ENCODE data around the gene SLC35F3. TPM values are rescaled to one million over a fixed set of nuclear protein-coding genes. Genes with fewer than 3 reads are reported as not detected.

Gene SLC35F3
- total and polyA plus RNA-seq, 2 experiments from 2014 or later = 1.0 to 3.2 TPM

- TF ChIP-seq REST (IDR thresholded peaks at IDR 0.05; ENCODE audit: unreplicated experiment) (no peak), ZNF114 (CRISPR knock-in tag; IDR thresholded peaks at IDR 0.05) (no peak), CREB1 (CRISPR knock-in tag; IDR thresholded peaks at IDR 0.05; ENCODE audit: low read depth) (no peak), STAT1 (IDR thresholded peaks at IDR 0.05; ENCODE audit: unreplicated experiment) (no peak), CTCF (conservative IDR thresholded peaks at IDR 0.05; ENCODE audit: low read depth in 2 of 2) (no peak), POLR2AphosphoS5 (IDR thresholded peaks at IDR 0.05; ENCODE audit: low read depth) (no peak), ZNF331 (CRISPR knock-in tag; IDR thresholded peaks at IDR 0.05; ENCODE audit: low read depth) (no peak), EZH2 (IDR thresholded peaks at IDR 0.05; ENCODE audit: low read depth, unreplicated experiment) (no peak)
Measured at GRCh38 chr1:234127026-234127671, 222.7 kb downstream of the SLC35F3 start (continued).

GRCh38 chr1:234132795-234133194, 228.3 kb downstream of the SLC35F3 start:
- no peak overlapping the region for H3K27ac ChIP-seq (ENCODE audit: low read depth)
- no peak overlapping the region for H3K4me3 Mint-ChIP-seq
- no peaks in the 10 kb centered on the region for H3K27me3 ChIP-seq (ENCODE audit: insufficient read depth)
- H3K9me2 ChIP-seq (ENCODE audit: insufficient read depth) = 0 out of 2 replicates have a peak, but pooled peaks cover 3% of the 10 kb centered on the region
- H3K79me2 ChIP-seq (replicated peaks; ENCODE audit: insufficient read depth) = no peaks in the 10 kb centered on the region
- H3K4me3 ChIP-seq = no peak overlapping the region
- H3K9me3 Mint-ChIP-seq = no peaks in the 10 kb centered on the region
- H3K27ac Mint-ChIP-seq = no peak overlapping the region
- no peaks in the 10 kb centered on the region for H3K36me3 ChIP-seq (ENCODE audit: insufficient read depth)
- H3F3A ChIP-seq (replicated peaks; ENCODE audit: low read depth) = no peaks in the 10 kb centered on the region
- ATAC-seq (no peak), DNase-seq (ENCODE audit: low spot score) (no peak)
- H2AFZ ChIP-seq = no peak overlapping the region
- no peak overlapping the region for H3K4me2 ChIP-seq
- H3K4me1 ChIP-seq (ENCODE audit: insufficient read depth) = no peaks in the 10 kb centered on the region
- H3K36me3 Mint-ChIP-seq (ENCODE audit: low read depth) = no peaks in the 10 kb centered on the region
- H4K20me1 ChIP-seq (replicated peaks; ENCODE audit: insufficient read depth) = no peaks in the 10 kb centered on the region
- H3K4me1 Mint-ChIP-seq = no peaks in the 10 kb centered on the region
- peaks cover 2% of the 10 kb centered on the region for H3K27me3 Mint-ChIP-seq (ENCODE audit: insufficient read depth, low read depth, poor library complexity)
- TF ChIP-seq ZNF462 (CRISPR knock-in tag; IDR thresholded peaks at IDR 0.05) (no peak), STAT1 (IDR thresholded peaks at IDR 0.05; ENCODE audit: unreplicated experiment) (no peak), NANOG (IDR thresholded peaks at IDR 0.05; ENCODE audit: borderline replicate concordance) (no peak), EZH2phosphoT487 (IDR thresholded peaks at IDR 0.05; ENCODE audit: unreplicated experiment) (no peak), CREB1 (CRISPR knock-in tag; IDR thresholded peaks at IDR 0.05; ENCODE audit: low read depth) (no peak), EZH2 (IDR thresholded peaks at IDR 0.05; ENCODE audit: low read depth, unreplicated experiment) (no peak)
